H9 (cell line): ENCODE data around the gene REEP1. TPM values are rescaled to one million over a fixed set of nuclear protein-coding genes. Genes with fewer than 3 reads are reported as not detected.

Experiments used
- DNase-seq: peaks from one replicate; pipeline ENCODE4 v3.0.0-alpha.2; 2017
- H2AFZ ChIP-seq: one replicate; pipeline ENCODE4 v1.6.1; 2013; ENCODE audit warnings: mild to moderate bottlenecking, low read length, control low read depth, moderate library complexity
- H2AK5ac ChIP-seq: 2 replicates; pipeline ENCODE4 v1.6.1; 2013; ENCODE audit warnings: low read length, control low read depth, mixed read lengths; ENCODE audit not compliant: insufficient read length
- H2BK120ac ChIP-seq: one replicate; pipeline ENCODE4 v1.6.1; 2013; ENCODE audit warnings: low read depth, mild to moderate bottlenecking, low read length, control low read depth, inconsistent platforms; ENCODE audit not compliant: poor library complexity, severe bottlenecking
- H2BK12ac ChIP-seq: 2 replicates; pipeline ENCODE4 v1.6.1; 2013; ENCODE audit warnings: low read length, control low read depth, mixed read lengths, low read depth; ENCODE audit not compliant: insufficient read length
- H2BK15ac ChIP-seq: 2 replicates; pipeline ENCODE4 v1.6.1; 2013; ENCODE audit warnings: low read depth, low read length, control low read depth
- H2BK20ac ChIP-seq: one replicate; pipeline ENCODE4 v1.6.1; 2013; ENCODE audit warnings: low read depth, mild to moderate bottlenecking, low read length, control low read depth, inconsistent platforms; ENCODE audit not compliant: poor library complexity, severe bottlenecking
- H2BK5ac ChIP-seq: 2 replicates; pipeline ENCODE4 v1.6.1; 2013; ENCODE audit warnings: low read length, control low read depth, mixed read lengths; ENCODE audit not compliant: insufficient read length
- H3K14ac ChIP-seq: 2 replicates; pipeline ENCODE4 v1.6.1; 2013; ENCODE audit warnings: low read length, control low read depth; ENCODE audit not compliant: insufficient read depth
- H3K18ac ChIP-seq: 2 replicates; pipeline ENCODE4 v1.6.1; 2013; ENCODE audit warnings: low read depth, mild to moderate bottlenecking, mixed read lengths, low read length, control low read depth; ENCODE audit not compliant: insufficient read length
- H3K23ac ChIP-seq: 2 replicates; pipeline ENCODE4 v1.6.1; 2013; ENCODE audit warnings: low read length, control low read depth, mixed read lengths, low read depth; ENCODE audit not compliant: insufficient read length
- H3K23me2 ChIP-seq: 2 replicates; pipeline ENCODE4 v1.6.1; 2013; ENCODE audit warnings: low read depth, mild to moderate bottlenecking, mixed read lengths, low read length, control low read depth; ENCODE audit not compliant: insufficient read length, poor library complexity, severe bottlenecking
- H3K27ac ChIP-seq: 2 replicates; pipeline ENCODE4 v1.5.1; 2013; ENCODE audit warnings: low read length, control low read depth, mixed read lengths, low read depth; ENCODE audit not compliant: insufficient read length
- H3K27me3 ChIP-seq: 2 replicates; pipeline ENCODE4 v1.6.1; 2013; ENCODE audit warnings: low read length, control low read depth, inconsistent platforms; ENCODE audit not compliant: insufficient read depth
- H3K4ac ChIP-seq: 2 replicates; pipeline ENCODE4 v1.6.1; 2013; ENCODE audit warnings: low read depth, mild to moderate bottlenecking, control low read depth, inconsistent platforms, low read length, moderate library complexity
- H3K4me1 ChIP-seq: 2 replicates; pipeline ENCODE4 v1.6.1; 2013; ENCODE audit warnings: low read length, control low read depth, inconsistent platforms; ENCODE audit not compliant: insufficient read depth
- H3K4me2 ChIP-seq: 2 replicates; pipeline ENCODE4 v1.6.1; 2013; ENCODE audit warnings: low read length, control low read depth, mixed read lengths; ENCODE audit not compliant: insufficient read length, insufficient read depth
- H3K56ac ChIP-seq: 2 replicates; pipeline ENCODE4 v1.6.1; 2013; ENCODE audit warnings: low read depth, mild to moderate bottlenecking, mixed read lengths, low read length, control low read depth; ENCODE audit not compliant: insufficient read length
- H3K79me1 ChIP-seq: 2 replicates; pipeline ENCODE4 v1.6.1; 2013; ENCODE audit warnings: low read depth, mild to moderate bottlenecking, moderate library complexity, low read length, control low read depth, inconsistent platforms; ENCODE audit not compliant: insufficient read depth, poor library complexity, severe bottlenecking
- H3K79me2 ChIP-seq: 2 replicates; pipeline ENCODE4 v1.6.1; 2013; ENCODE audit warnings: low read length, control low read depth, inconsistent platforms; ENCODE audit not compliant: insufficient read depth
- H3K9ac ChIP-seq: 2 replicates; pipeline ENCODE4 v1.6.1; 2013; ENCODE audit warnings: low read length, control low read depth, mixed read lengths; ENCODE audit not compliant: insufficient read length; ENCODE audit errors: extremely low read depth
- H3K9me3 ChIP-seq: one replicate; pipeline ENCODE4 v1.6.1; 2013; ENCODE audit warnings: low read depth, low read length, inconsistent platforms; ENCODE audit not compliant: control insufficient read depth
- H3T11ph ChIP-seq: one replicate; pipeline ENCODE4 v1.6.1; 2013; ENCODE audit warnings: mild to moderate bottlenecking, low read length, control low read depth, inconsistent platforms
- H4K20me1 ChIP-seq: one replicate; pipeline ENCODE4 v1.6.1; 2013; ENCODE audit not compliant: control insufficient read depth, insufficient read length, insufficient read depth
- H4K5ac ChIP-seq: 2 replicates; pipeline ENCODE4 v1.6.1; 2013; ENCODE audit warnings: low read depth, mild to moderate bottlenecking, mixed read lengths, low read length, control low read depth; ENCODE audit not compliant: insufficient read length
- H4K8ac ChIP-seq: replicated peaks from 2 replicates; pipeline ENCODE4 v1.6.1; 2013; ENCODE audit warnings: low read length, control low read depth, mixed read lengths, low read depth; ENCODE audit not compliant: insufficient read length
- H4K91ac ChIP-seq: 2 replicates; pipeline ENCODE4 v1.6.1; 2013; ENCODE audit warnings: low read depth, mild to moderate bottlenecking, moderate library complexity, mixed read lengths, low read length, control low read depth; ENCODE audit not compliant: insufficient read length
- H3K27ac Mint-ChIP-seq, 3 experiments: 2 replicates in 2 of 3; 3 replicates in 1 of 3; pipeline ENCODE4 v1.8.0; 2020 to 2021; ENCODE audit warnings: mixed read lengths in 3 of 3, mild to moderate bottlenecking in 1 of 3, moderate library complexity in 1 of 3
- H3K27me3 Mint-ChIP-seq: 2 replicates; pipeline ENCODE4 v1.8.0; 2021; ENCODE audit warnings: low read depth, mild to moderate bottlenecking, moderate library complexity, mixed read lengths
- H3K36me3 Mint-ChIP-seq, 3 experiments: 2 replicates in 2 of 3; 3 replicates in 1 of 3; pipeline ENCODE4 v1.8.0; 2020 to 2021; ENCODE audit warnings: low read depth in 3 of 3, mixed read lengths in 3 of 3; ENCODE audit not compliant: insufficient read depth in 1 of 3
- H3K4me1 Mint-ChIP-seq, 2 experiments: 2 replicates each; pipeline ENCODE4 v1.8.0; 2020; ENCODE audit warnings: mixed read lengths in 2 of 2
- H3K4me3 Mint-ChIP-seq, 2 experiments: 2 replicates in 1 of 2; 3 replicates in 1 of 2; pipeline ENCODE4 v1.8.0; 2020 to 2021; ENCODE audit warnings: mild to moderate bottlenecking in 2 of 2, mixed read lengths in 2 of 2, moderate library complexity in 1 of 2
- H3K9me3 Mint-ChIP-seq, 2 experiments: 2 replicates in 1 of 2; 3 replicates in 1 of 2; pipeline ENCODE4 v1.8.0; 2020; ENCODE audit warnings: mild to moderate bottlenecking in 2 of 2, mixed read lengths in 2 of 2, moderate library complexity in 1 of 2
- CTCF ChIP-seq: fragments of 200-600 bp; sonication (generic); conservative IDR thresholded peaks from 3 replicates; pipeline ENCODE4 v1.8.0; 2021; ENCODE audit warnings: antibody characterized with exemption, mild to moderate bottlenecking
- WGBS: extraction: QIAGEN DNeasy Blood & Tissue Kit; methylation state at CpG from one replicate; pipeline ENCODE4 v1.1.7; 2013; ENCODE audit warnings: missing lambda C conversion rate, low lambda C conversion rate, mixed read lengths; ENCODE audit not compliant: insufficient read length; ENCODE audit errors: extremely low coverage; 5-methylcytosine and 5-hydroxymethylcytosine counted together
- total RNA-seq: library from RNA; stranded (reverse); gene quantifications from 2 replicates; pipeline ENCODE4 v1.2.1, GENCODE V29; 2021

The REEP1 gene
- total RNA-seq, 1 experiment from 2014 or later = 1.3 TPM

GRCh38 chr2:86275962-86276361, 61.5 kb downstream of the REEP1 start:
- no peak for DNase-seq
- Histone ChIP-seq H3K79me1 (no peaks in the 10 kb centered on the region), H2AK5ac (no peak overlapping the region), H3K27me3 (no peaks in the 10 kb centered on the region), H4K20me1 (no peaks in the 10 kb centered on the region), H2BK15ac (no peak overlapping the region), H2BK5ac (no peak overlapping the region), H3K4me1 (no peaks in the 10 kb centered on the region), H2BK12ac (no peak overlapping the region), H2BK20ac (no peak overlapping the region), H4K91ac (no peak overlapping the region), H2AFZ (no peak overlapping the region), H3K18ac (no peak overlapping the region), H3K23me2 (no peaks in the 10 kb centered on the region), H3K9me3 (peaks cover 5% of the 10 kb centered on the region), H3K14ac (no peak overlapping the region), H3T11ph (no peak overlapping the region), H3K4me2 (no peak overlapping the region), H3K23ac (no peak overlapping the region), H3K56ac (no peak overlapping the region), H3K4ac (no peak overlapping the region), H3K27ac (no peak overlapping the region), H3K79me2 (no peaks in the 10 kb centered on the region), H2BK120ac (no peak overlapping the region), H4K8ac (no peak overlapping the region), H4K5ac (no peak overlapping the region), H3K9ac (no peak overlapping the region)
- no peak for TF ChIP-seq CTCF
- no peak overlapping the region; a peak in 1 of 7 replicates for H3K27ac Mint-ChIP-seq
- no peak overlapping the region for H3K4me3 Mint-ChIP-seq
- peaks cover 9 to 11% of the 10 kb centered on the region in 2 experiments for H3K4me1 Mint-ChIP-seq
- peaks cover 6% of the 10 kb centered on the region; the same call in 1 of the 2 replicates for H3K27me3 Mint-ChIP-seq
- peaks cover 0 to 18% (median 8%) of the 10 kb centered on the region in 3 experiments; a peak in 6 of 7 replicates for H3K36me3 Mint-ChIP-seq
- no CpG with 5 or more reads among the region's 3 CpGs for WGBS
- H3K9me3 Mint-ChIP-seq = peaks cover 16 to 20% of the 10 kb centered on the region in 2 experiments
